Renal cortical epithelial cell (primary cell): ENCODE data around the gene ATP4A. TPM values are rescaled to one million over a fixed set of nuclear protein-coding genes. Genes with fewer than 3 reads are reported as not detected.

Experiments
- DNase-seq: peaks from one replicate; pipeline ENCODE4 v3.0.0-alpha.2; 2011; ENCODE audit warnings: low read depth
- total RNA-seq: library from RNA; depleted of rRNA; stranded (reverse); fragments of >200 nt; gene quantifications from 2 replicates; pipeline ENCODE4 v1.2.3, GENCODE V29; 2014

ATP4A gene
- total RNA-seq, 1 donor from 2014 or later: not detected

GRCh38 chr19:35565016-35565856 lies 1.8 kb upstream of the ATP4A start:
- DNase-seq: no peak

- no peak for DNase-seq
These were observed 682 bp downstream of the ATP4A start for GRCh38 chr19:35562776-35563175.

DNA sequence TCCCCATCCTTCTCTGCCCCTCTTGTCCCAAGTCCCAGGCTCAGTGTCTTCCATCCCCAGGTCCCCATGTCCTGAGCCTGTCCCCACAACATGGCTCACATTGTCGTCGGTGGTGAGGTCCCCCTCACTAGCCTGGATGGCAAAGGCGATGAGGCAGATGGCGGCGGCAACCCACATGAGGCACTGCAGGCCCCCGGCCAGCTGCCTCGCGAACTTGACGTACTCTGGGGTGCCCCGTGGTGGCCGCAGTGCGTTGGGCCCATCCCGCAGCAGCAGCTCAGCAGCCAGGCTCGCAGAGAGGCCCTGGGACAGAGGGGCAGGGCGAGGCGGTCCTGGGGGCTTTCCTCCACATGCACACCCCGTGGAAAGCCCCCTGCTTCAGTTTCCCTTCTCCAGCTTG lies 1.1 kb downstream of the ATP4A start:
- DNase-seq: no peak

- no peak for DNase-seq
These were observed 2.0 kb downstream of the ATP4A start for GRCh38 chr19:35561436-35561835.

GRCh38 chr19:35560677-35561076 lies 2.8 kb downstream of the ATP4A start:
- no peak for DNase-seq

GRCh38 chr19:35560271-35560670 lies 3.2 kb downstream of the ATP4A start:
- DNase-seq: no peak

GRCh38 chr19:35559781-35560180 lies 3.7 kb downstream of the ATP4A start:
- no peak for DNase-seq

- DNase-seq: no peak
These were observed 4.2 kb downstream of the ATP4A start for GRCh38 chr19:35559281-35559659.

DNA sequence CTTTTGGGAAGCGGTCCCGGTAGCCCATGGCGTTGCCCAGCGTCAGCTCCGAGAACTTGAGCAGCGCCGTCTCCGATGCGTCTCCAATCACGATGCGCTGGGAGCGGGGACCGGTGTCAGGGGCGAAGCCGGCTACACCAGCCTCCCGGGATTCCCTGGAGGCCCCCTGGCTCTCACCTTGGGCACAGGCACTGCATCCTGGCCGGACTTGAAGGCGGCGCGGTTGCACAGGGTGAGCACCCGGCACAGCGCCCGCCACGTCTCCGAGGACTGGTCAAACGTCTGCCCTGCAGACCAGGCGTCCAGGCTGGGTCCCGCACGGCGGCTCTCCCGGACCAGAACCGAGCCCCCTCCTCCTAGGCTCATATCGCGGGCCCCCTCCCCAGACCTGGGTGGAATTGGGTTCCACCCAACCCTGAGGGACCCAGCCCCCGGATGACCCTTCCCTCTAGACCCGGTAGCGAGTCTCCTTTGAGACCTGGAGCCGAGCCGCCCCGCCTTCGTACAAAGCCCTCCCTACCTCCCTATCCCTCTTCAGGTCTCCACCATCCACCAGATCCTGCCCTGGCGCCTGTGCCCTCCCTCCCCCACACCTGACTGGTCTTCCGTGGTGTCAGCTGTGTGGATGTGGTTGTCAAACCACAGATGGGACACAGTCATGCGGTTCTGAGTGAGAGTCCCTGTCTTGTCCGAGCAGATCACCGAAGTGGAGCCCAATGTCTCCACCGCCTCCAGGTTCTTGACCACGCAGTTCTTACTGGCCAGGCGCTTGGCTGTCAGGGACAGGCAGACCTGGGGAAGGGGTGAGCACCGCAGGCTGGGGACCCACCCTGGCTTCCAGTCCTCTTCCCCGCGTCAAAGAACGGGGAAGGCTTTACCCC lies 4.8 kb downstream of the ATP4A start:
- no peak for DNase-seq

DNA sequence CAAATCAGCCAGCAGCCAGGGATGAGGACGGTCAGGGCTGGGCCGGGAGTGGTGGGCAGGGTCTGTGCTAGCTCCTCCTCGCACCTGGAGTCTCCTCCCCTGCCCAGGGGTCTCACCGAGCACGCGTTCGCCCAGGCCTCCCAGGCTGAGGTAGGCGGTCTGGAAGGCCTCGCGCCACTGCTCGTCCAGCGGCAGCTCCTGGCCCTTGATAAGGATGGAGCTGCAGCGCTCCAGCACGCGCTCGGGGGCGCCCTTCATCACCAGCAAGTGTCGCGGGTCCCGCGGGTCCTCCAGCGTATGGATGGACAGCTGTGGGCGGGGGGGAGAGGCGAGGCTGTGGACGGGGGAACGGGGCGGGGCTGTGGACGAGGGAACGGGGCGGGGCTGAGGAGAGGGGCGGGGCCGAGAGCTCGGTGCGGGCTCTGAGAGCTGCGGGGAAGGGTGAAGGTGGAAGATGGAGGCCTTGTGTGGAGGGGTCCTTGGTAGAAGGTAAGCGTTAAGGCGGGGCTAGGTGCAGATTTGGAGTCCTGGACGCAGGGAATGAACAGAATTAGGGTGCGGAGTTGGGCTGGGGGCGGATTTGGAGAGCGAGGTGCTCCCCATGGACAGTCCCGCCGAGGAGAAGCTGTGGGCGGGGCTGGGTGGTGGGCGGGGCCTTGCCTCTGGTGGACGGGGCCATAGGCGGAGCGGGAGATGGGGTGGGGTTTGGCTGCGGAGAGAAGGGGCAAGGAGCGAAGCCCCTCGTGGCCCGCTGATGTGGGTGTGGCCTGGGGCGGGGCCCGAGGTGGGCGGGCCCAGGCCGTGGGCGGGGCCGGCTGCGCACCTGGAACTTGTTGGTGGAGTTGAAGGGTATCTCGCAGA lies 5.7 kb downstream of the ATP4A start:
- DNase-seq: no peak

DNA sequence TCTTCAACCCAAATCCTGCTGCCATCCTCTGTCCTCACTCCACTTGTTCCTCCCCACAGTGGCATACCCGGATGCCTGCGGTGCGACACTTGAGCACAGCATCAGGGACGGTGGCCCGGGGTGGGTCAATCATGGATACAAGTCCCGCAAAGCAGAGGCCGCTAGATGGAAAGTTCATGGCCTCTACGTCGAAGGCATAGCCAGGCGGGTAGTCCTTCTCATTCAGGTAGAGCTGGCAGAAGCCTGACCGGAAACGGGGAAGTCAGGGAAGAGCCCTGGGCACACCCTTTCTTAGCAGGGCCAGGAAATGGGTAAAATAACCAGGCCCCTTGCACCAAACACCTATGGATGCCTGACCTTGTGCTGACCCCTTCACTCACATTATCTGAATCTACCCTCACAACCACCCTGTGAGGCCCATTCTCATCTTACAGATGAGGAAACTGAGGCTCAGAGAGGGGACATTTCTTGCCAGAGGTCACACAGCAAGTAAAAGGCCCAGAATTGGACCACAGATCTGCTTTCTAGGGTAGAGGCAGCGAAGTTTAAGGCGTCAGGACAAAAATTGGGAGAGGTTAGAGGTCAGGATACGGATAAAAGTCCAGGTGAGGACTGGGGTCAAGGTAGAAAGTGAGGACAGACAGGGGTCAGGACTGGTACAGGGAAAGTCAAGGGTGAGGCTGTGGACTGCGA lies 6.5 kb downstream of the ATP4A start:
- no peak for DNase-seq

DNA sequence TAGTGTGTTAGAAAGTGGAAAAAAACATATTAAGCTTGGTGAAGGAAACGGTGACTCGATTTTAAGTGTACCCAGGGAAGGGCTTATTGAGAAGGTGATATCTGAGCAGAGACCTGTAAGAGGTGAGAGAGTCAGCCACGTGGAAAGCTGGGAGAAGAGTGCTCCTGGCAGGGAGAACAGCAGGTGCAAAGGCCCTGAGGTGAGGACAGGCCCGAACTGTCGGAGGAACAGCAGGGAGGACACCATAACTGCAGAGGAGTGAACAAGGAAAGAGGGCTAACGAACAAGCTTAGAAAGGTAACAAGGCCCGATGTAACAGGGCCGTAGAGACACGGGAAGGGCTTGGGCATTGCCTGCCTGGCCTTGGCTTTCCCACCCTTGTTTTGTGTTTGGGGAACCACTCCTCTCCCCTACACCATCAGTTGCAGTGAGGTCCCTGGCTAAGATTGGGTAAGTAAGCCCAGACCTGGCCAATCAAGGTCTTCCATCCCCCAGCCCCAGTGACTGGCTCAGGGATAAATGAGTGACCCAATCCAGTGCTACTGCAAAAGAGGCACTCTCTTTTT lies 7.3 kb downstream of the ATP4A start:
- DNase-seq: no peak

DNA sequence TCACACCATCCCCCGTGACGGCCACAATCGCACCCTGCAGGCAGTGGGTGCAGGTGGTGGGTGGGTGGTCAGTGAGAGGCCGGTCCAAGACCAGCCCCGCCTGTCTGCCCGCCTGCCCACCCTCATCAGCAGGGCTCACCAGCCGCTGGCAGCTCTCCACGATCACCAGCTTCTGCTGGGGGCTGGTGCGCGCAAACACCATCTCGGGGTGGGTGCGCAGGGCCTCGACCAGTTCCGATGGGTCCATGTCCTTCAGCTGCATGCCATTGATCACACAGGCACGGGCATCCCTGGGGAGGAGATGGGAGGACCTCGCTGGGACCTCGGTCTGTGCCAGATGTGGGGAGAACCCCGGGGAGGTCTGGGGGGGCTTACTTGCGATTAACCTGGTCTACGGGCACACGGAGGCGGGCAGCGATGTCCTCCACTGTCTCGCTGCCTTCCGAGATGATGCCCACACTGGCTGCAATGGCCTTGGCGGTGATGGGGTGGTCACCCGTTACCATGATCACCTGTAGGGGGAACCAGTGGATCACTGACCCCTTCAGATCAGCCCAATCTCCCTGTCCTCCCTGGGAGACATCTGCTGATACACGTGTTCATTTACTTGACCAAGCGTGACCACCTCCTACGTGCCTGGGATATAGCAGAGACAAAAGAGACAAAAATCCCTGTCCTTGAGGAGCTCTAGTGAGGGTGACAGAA lies 8.0 kb downstream of the ATP4A start:
- peak; percentile 27 for DNase-seq

DNA sequence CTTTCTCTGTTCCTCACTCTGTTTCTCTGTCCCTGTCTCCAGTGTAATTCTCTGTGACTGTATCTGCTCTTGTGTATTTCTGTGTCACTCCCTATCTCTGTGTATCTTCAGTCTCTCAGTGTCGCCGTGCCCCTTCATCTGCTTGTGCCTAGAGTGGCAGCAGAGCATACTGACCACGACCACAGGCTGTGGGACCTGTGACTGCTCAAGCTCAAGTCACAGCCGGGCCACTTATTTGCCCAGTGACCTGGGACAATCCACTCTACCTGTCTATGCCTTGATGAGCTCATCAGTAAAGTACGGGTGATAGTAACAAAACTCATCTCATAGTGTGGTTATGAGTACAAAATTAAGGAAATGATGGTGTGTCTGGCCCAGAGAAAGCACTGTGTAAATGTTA lies 9.4 kb downstream of the ATP4A start:
- no peak for DNase-seq

GRCh38 chr19:35553385-35554000 lies 10.0 kb downstream of the ATP4A start:
- DNase-seq: no peak

- no peak for DNase-seq
These were observed 10.7 kb downstream of the ATP4A start for GRCh38 chr19:35552534-35553384.

DNA sequence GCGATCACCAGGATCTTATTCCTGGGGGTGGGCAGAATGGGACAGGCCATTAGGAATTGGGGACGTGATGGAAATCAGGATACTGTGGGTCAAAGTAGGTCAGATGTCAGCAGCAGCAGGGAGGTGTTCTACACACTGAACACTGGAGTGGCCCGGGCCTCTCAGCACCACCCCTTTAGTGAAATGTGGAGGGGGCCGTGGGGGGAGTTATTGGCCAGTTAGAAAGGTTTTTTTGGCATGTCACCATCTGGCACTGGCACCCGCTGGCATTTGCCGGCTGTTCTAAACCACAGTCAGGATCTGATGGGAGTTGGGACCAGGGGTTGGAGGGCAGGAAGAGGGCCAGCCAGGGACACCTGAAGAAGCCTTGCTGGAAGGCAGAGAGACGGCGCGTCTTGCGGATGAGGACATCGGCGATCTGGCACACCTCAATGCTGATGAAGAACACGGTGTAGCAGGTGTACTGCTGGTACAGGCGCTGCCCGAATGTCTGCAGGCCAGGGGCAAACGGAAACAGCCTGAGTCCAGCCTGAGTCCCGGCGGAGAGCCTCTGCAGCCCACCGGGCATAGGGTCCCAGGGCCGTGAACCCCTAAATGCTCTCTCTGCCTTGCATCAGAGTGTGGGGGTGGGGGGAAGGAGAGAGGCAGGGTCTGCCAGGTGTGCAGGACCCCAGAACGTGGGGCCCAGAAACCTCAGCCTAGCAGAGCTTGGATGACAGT lies 12.2 kb downstream of the ATP4A start:
- no peak for DNase-seq

GRCh38 chr19:35549879-35550523 lies 13.5 kb downstream of the ATP4A start:
- no peak for DNase-seq
